IMR-90 (cell line): ENCODE data around the gene CA7.

Experiments used
- BHLHE40 ChIP-seq: fragments of 150-350 bp; IDR thresholded peaks from 2 replicates; pipeline ENCODE4 v1.6.1; 2016; ENCODE audit warnings: mild to moderate bottlenecking, low read depth, low read length
- CEBPB ChIP-seq: IDR thresholded peaks from 2 replicates; pipeline ENCODE4 v1.6.1; 2012; ENCODE audit warnings: low read depth, low read length, improper control_type of control experiment
- CHD1 ChIP-seq: IDR thresholded peaks from 2 replicates; pipeline ENCODE4 v1.6.1; 2012; ENCODE audit warnings: low read depth, low read length, improper control_type of control experiment
- CTCF ChIP-seq: conservative IDR thresholded peaks from 2 replicates; pipeline ENCODE4 v1.5.1; 2012; ENCODE audit warnings: mild to moderate bottlenecking, low read depth, low read length, improper control_type of control experiment
- ELK1 ChIP-seq: fragments of 150-350 bp; IDR thresholded peaks from 2 replicates; pipeline ENCODE4 v1.6.1; 2016; ENCODE audit warnings: low read depth, mild to moderate bottlenecking, low read length, moderate library complexity, borderline replicate concordance
- FOS ChIP-seq: fragments of 150-350 bp; IDR thresholded peaks from 2 replicates; pipeline ENCODE4 v1.6.1; 2016; ENCODE audit warnings: low read depth, low read length
- MAFK ChIP-seq: IDR thresholded peaks from 2 replicates; pipeline ENCODE4 v1.6.1; 2012; ENCODE audit warnings: low read depth, low read length, improper control_type of control experiment
- POLR2A ChIP-seq: IDR thresholded peaks from 2 replicates; pipeline ENCODE4 v1.6.1; 2012; ENCODE audit warnings: mild to moderate bottlenecking, low read depth, low read length
- RCOR1 ChIP-seq: IDR thresholded peaks from 2 replicates; pipeline ENCODE4 v1.6.1; 2012; ENCODE audit warnings: mild to moderate bottlenecking, low read length, improper control_type of control experiment; ENCODE audit not compliant: insufficient replicate concordance
- SMC3 ChIP-seq: fragments of 150-350 bp; IDR thresholded peaks from 2 replicates; pipeline ENCODE4 v1.6.1; 2016; ENCODE audit warnings: low read depth, mild to moderate bottlenecking, antibody characterized with exemption, low read length, moderate library complexity
- TF ChIP-seq, protein P1 (sequence below): fragments of 150-350 bp; IDR thresholded peaks from 2 replicates; pipeline ENCODE4 v1.6.1; 2017; ENCODE audit warnings: mild to moderate bottlenecking, antibody characterized with exemption, low read length, low read depth

GRCh38 chr16:66889622-66890021 is 45.4 kb downstream of the CA7 start:
- TF ChIP-seq CTCF = no peak
- no peak for TF ChIP-seq POLR2A
- TF ChIP-seq CHD1 = no peak
- TF ChIP-seq RCOR1 = no peak
- TF ChIP-seq, protein P1, sequence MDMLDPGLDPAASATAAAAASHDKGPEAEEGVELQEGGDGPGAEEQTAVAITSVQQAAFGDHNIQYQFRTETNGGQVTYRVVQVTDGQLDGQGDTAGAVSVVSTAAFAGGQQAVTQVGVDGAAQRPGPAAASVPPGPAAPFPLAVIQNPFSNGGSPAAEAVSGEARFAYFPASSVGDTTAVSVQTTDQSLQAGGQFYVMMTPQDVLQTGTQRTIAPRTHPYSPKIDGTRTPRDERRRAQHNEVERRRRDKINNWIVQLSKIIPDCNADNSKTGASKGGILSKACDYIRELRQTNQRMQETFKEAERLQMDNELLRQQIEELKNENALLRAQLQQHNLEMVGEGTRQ = no peak
- TF ChIP-seq SMC3 = no peak
- no peak for TF ChIP-seq CEBPB
- no peak for TF ChIP-seq ELK1
- TF ChIP-seq FOS = no peak
- TF ChIP-seq BHLHE40 = no peak
- no peak for TF ChIP-seq MAFK
